Measurements from ENCODE around the gene BMPR2. TPM values are rescaled to one million over a fixed set of nuclear protein-coding genes. Genes with fewer than 3 reads are reported as not detected.
A peak's percentile ranks its signal among the peaks of the same experiment; 100 is the strongest.

Gene BMPR2
- total RNA-seq, 4 donors from 2014 or later: 37.8 to 53.3 (median 51.2) TPM

DNA sequence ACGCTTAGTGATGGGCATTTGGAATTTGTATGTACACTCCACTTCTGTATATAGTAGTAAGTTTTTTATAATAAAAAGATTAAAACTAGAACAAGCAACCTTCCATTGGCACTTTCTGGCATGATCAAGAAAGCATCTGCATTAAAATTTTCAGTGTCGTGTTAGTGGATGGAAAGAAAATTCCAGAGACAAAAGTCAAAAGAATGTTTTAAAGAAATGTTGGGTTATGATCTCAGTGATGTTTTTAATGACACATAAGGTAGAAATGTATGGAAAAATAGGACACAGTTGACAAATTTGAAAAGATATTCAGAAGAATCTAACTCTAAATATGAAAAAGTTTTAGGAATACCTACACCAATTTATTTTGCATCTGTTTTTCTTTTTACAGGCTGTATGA is 132.6 kb downstream of the BMPR2 start:
- DNase-seq (ENCODE audit: low spot score in 2 of 2): no peak
- WGBS, 2 donors: 53 to 56% methylated on average over 2 of the region's 2 CpGs
- Histone ChIP-seq H3K27ac (no peak overlapping the region), H3K4me1 (no peaks in the 10 kb centered on the region), H3K36me3 (peaks cover 0 to 14% (median 0%) of the 10 kb centered on the region in 3 donors), H3K9me3 (no peaks in the 10 kb centered on the region), H3K27me3 (no peaks in the 10 kb centered on the region), H3K4me3 (no peak overlapping the region)
- no peak for TF ChIP-seq EP300 (IDR thresholded peaks at IDR 0.05)
- TF ChIP-seq, protein P1, sequence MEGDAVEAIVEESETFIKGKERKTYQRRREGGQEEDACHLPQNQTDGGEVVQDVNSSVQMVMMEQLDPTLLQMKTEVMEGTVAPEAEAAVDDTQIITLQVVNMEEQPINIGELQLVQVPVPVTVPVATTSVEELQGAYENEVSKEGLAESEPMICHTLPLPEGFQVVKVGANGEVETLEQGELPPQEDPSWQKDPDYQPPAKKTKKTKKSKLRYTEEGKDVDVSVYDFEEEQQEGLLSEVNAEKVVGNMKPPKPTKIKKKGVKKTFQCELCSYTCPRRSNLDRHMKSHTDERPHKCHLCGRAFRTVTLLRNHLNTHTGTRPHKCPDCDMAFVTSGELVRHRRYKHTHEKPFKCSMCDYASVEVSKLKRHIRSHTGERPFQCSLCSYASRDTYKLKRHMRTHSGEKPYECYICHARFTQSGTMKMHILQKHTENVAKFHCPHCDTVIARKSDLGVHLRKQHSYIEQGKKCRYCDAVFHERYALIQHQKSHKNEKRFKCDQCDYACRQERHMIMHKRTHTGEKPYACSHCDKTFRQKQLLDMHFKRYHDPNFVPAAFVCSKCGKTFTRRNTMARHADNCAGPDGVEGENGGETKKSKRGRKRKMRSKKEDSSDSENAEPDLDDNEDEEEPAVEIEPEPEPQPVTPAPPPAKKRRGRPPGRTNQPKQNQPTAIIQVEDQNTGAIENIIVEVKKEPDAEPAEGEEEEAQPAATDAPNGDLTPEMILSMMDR (IDR thresholded peaks at IDR 0.05): no peak
- TF ChIP-seq POLR2A (IDR thresholded peaks at IDR 0.05): no peak

DNA sequence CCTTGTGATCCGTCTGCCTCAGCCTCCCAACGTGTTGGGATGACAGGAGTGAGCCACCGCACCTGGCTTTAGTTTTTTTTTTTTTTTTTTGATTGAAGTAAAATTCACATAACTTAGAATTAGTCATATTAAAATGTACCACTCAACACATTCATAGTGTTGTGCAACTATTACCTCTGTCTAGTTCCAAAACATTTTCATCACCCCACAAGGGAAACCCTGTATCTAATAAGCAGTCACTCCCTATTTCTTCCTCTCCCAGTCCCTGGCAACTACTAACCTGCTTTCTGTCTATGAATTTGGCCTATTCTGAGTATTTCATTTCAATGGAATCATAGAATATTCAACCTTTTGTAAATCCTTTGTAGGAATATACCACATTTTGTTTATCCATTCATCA is 134.8 kb downstream of the BMPR2 start:
- H3K9me3 ChIP-seq: no peaks in the 10 kb centered on the region
- H3K36me3 ChIP-seq: peaks cover 0 to 20% (median 0%) of the 10 kb centered on the region in 3 donors
- H3K4me1 ChIP-seq: no peaks in the 10 kb centered on the region
- DNase-seq (ENCODE audit: low spot score in 2 of 2): no peak
- H3K4me3 ChIP-seq: no peak overlapping the region
- TF ChIP-seq EP300 (IDR thresholded peaks at IDR 0.05): peak in 1 of 2 donors; percentile 16
- TF ChIP-seq, protein P1 (IDR thresholded peaks at IDR 0.05): no peak
- no peak overlapping the region for H3K27ac ChIP-seq
- H3K27me3 ChIP-seq: no peaks in the 10 kb centered on the region
- 91 to 95% methylated on average over 3 of the region's 3 CpGs for WGBS, 2 donors

GRCh38 chr2:202512176-202512575 is 136.0 kb downstream of the BMPR2 start:
- Histone ChIP-seq H3K36me3 (peaks cover 0 to 31% (median 0%) of the 10 kb centered on the region in 3 donors), H3K4me3 (no peak overlapping the region), H3K27ac (no peak overlapping the region), H3K27me3 (no peaks in the 10 kb centered on the region), H3K4me1 (no peaks in the 10 kb centered on the region), H3K9me3 (no peaks in the 10 kb centered on the region)
- DNase-seq (ENCODE audit: low spot score in 2 of 2): no peak
- 67 to 79% methylated on average over 2 of the region's 2 CpGs for WGBS, 2 donors
- TF ChIP-seq EP300 (IDR thresholded peaks at IDR 0.05) (no peak), POLR2A (IDR thresholded peaks at IDR 0.05) (no peak)
- TF ChIP-seq, protein P1 (IDR thresholded peaks at IDR 0.05): no peak

DNA sequence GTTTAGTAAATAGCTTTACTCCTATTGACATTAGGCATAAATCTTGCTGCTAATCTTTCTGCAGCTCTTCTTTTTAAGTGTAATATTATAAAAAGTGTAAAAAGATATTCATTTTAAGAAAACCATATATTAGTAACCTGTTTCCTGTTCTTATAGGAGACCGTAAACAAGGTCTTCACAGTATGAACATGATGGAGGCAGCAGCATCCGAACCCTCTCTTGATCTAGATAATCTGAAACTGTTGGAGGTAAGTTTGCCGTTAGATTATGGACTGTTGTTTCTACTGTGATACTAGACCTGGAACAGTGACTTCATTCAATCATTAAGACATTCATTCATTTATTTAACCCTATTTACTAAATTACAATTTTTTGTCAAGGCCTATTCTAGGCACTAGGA is 138.6 kb downstream of the BMPR2 start:
- no peaks in the 10 kb centered on the region for H3K4me1 ChIP-seq
- TF ChIP-seq POLR2A (IDR thresholded peaks at IDR 0.05) (no peak), EP300 (IDR thresholded peaks at IDR 0.05) (no peak)
- TF ChIP-seq, protein P1 (IDR thresholded peaks at IDR 0.05): no peak
- H3K36me3 ChIP-seq: peaks cover 0 to 55% (median 0%) of the 10 kb centered on the region in 3 donors
- 94 to 95% methylated on average over 3 of the region's 3 CpGs for WGBS, 2 donors
- no peak overlapping the region for H3K4me3 ChIP-seq
- DNase-seq (ENCODE audit: low spot score in 2 of 2): no peak
- H3K27me3 ChIP-seq: no peaks in the 10 kb centered on the region
- no peaks in the 10 kb centered on the region for H3K9me3 ChIP-seq
- H3K27ac ChIP-seq: no peak overlapping the region

GRCh38 chr2:202519453-202519852 is 143.3 kb downstream of the BMPR2 start:
- H3K36me3 ChIP-seq: peaks cover 3 to 94% (median 7%) of the 10 kb centered on the region in 3 donors

More at GRCh38 chr2:202519453-202519852, 143.3 kb downstream of the BMPR2 start:
- no peak overlapping the region for H3K27ac ChIP-seq
- DNase-seq (ENCODE audit: low spot score in 2 of 2): no peak
- no peak overlapping the region for H3K4me3 ChIP-seq
- H3K4me1 ChIP-seq: no peaks in the 10 kb centered on the region
- TF ChIP-seq, protein P1 (IDR thresholded peaks at IDR 0.05): no peak
- TF ChIP-seq POLR2A (IDR thresholded peaks at IDR 0.05) (no peak), EP300 (IDR thresholded peaks at IDR 0.05) (no peak)
- no peaks in the 10 kb centered on the region for H3K9me3 ChIP-seq
- 96 to 100% methylated on average over 1 of the region's 1 CpG for WGBS, 2 donors
- no peaks in the 10 kb centered on the region for H3K27me3 ChIP-seq
